ENCODE data around the gene PPT1.
"Not testable (repeated sequence)": the region's sequence is repeated elsewhere in the genome, so short reads cannot be mapped to it uniquely, and the experiment has no call there.

PPT1 gene

DNA sequence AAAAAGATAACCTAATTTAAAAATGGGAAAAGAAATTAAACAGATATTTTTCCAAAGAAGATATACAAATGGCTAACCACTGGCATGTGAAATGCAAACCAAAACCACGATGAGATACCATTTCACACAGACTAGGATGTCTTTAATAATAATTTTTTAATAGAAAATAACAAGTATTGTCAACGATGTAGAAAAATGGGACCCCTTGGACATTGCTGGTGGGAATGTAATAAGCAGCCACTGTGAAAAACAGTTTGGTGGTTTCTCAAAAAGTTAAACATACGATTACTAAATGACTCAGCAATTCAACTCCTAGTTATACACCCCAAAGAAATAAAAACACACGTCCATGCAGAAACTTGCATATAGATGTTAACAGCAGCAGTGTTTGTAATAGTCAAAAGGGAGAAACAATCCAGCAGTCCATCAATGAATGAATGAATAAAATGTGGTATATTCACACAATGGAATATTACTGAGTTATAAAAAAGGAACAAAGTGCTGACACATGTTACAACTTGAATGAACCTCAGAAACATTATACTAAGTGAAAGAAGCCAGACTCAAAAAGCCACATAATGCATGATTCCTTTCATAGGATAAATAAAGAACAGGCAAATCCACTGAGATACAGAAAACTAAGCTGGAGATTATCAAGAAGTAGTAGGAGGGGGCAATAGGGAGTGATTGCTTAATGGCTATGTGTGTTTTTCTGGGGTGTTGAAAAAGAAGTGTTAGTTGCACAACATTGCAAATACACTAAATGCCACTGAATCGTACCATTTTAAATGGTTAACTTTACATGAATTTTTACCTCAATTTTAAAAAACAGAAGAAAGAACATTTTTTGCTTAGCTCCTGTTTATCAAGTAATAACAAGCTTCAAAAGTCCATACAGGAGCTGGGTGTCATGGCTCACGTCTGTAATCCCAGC is 4.1 kb downstream of the PPT1 start:
- DNase-seq (ENCODE audit: low read depth) = no peak

DNA sequence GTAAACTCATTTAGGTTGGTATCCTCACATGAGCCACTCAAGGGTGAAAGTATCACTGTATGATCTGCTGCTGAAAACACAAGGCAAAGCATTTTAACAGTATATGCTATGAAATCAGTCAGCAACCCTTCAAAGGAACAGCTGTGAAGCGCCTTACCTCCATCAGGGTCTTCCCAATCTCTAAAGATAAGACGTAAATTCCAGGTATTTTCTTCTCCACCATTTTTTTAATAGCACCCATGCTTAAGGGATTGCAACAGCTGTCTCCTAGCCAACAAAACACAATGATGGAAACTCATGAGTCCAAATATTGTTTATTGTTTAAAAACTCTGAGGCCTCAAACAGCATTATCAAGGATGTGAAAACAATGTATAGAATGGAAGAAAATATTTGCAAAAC is 4.8 kb downstream of the PPT1 start:
- no peak for DNase-seq (ENCODE audit: low read depth)

DNA sequence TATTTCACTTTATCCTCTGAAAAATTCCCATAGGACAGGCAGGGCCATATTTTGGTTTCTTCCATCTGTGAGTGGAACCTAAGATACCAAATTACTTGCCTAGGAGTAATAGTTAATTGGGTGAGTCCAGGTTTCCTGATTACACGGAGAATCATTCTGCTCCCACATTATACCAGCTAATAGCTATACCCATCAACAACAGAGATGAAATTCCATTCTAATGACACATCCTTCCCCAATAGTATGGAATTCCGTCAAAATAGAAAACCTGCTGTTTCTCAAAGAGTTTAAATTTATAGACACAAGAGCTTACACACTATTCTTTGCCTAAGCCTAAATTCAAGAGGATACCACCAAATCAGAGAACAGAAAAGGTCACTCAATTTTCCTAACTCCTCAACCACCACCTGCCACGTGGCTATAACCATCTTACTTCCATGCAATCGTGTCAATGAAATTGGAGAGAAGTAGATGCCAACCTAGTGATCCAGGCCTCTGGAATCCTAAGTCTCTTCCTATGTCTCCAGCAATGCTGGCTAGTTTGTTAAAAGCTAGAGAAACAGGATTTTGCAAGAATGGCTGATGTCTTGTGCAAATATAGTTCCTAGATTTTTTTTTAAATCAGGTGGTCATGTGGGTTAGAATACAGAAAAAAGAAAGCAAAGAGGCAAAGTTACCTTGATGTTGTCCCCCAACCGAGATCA is 6.2 kb downstream of the PPT1 start:
- DNase-seq (ENCODE audit: low read depth) = no peak

DNA sequence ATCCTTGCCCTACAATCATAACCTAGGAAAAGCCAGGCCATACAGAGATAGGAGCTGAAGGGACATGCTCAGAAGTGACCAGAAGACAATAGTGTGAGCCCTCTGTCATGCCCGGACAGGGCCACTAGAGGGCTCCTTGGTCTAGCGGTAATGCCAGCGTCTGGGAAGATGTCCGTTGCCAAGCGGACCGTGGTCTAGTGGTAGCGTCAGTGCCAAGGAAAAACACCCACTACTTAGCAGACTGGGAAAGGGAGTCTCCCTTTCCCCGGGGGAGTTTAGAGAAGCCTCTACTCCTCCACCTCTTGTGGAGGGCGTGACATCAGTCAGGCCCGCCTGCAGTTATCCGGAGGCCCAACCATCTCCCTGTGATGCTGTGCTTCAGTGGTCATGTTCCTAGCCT is 12.3 kb downstream of the PPT1 start:
- DNase-seq (ENCODE audit: low read depth) = not testable (repeated sequence)

DNA sequence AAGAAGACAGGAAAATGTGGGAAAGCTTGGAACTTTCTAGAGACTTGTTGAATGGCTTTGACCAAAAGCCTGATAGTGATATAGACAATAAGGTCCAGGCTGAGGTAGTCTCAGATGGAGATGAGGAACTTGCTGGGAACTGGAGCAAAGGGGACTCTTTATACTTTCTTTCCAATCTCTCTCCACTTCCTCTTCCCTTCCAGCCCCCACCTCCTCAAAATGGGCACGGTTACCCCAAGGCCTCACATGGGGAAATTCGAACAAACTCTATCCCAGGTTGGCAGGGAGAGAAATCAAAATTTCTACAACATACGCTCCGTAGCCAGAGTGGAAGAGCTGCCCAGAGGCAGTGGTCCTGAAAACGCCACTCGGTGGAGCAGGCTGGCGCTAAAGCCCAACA is 15.2 kb downstream of the PPT1 start:
- no peak for DNase-seq (ENCODE audit: low read depth)

DNA sequence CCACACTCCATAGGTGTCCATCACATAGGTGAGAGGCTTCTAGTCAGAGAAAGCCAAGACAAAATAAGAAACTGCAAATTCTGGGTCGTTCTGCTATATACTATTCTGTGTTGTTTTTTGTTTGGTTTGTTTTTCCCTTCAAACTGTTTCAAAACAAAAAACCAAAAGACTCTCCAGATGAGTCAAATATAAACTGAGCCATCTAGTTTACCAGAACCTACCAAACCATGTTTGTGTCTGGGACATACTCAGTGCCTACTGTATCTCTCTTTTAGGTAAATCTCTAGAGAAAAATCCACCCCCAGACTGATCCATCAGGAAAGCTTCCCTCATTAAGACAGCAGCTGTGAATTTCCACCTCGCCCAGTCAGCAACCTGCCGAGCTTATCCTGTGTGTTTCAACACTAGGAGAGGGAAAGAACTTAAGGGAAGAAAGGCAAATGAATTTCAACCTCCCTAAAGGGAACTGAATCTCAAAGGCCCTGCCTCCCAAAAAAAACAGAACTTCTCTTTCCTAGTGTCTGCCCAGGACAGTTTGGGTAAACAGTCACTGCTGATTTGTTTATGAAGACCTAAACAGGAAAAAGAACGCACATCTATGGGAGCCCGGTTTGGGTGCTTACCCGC is 17.2 kb downstream of the PPT1 start:
- DNase-seq (ENCODE audit: low read depth) = no peak

DNA sequence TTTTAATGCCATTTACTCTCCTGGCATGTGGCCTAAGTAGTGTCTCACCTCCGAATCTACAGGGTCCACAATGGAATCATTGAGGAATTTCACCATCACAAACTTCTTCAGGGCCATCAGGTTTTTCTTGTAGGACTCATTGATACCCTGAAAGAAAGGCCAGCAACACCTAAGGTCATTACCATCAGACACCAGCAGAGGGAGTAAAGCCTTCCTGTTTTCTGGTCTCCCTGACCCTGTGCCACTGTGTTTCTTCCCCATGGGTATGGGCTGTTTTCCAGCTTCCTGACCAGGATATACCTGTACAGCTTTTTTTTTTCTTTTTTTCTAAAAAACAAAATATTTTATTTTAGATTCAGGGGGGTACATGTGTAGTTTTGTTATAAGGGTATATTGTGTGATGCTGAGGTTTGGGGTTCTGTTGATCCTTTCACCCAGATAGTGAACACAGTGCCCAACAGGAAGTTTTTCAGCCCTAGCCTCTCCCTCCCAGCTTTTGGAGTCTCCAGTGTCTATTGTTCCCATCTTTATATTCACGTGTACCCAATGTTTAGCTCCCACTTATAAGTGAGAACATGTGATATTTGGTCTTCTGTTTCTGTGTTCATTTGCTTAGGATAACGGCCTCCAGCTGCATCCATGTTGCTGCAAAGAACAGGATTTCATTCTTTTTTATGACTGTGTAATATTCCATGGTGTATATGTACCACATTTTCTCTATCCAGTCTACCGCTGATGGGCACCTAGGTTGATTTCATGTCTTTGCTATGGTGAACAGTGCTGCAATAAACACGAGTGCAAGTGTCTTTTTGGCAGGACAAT is 18.3 kb downstream of the PPT1 start:
- no peak for DNase-seq (ENCODE audit: low read depth)

DNA sequence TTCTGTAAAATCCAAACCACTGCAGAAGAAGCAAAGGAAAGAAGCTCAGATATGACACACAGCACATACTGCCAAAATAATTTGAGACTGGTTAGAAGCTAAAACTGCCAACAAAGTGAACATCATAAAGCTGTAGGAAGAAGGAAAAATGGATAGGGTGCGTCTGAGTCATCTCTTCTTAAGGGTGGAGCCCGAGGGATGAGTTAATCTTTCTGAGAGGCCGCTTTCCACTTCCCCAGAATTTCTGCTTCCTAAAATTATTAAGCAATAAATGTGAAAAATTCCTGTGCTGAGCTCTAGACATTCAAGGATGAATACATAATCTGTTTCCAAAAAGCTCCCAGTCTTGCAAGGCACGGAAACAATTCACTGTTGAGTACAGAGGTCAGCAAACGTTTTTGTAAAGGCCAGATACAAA is 20.1 kb downstream of the PPT1 start:
- DNase-seq (ENCODE audit: low read depth) = no peak

DNA sequence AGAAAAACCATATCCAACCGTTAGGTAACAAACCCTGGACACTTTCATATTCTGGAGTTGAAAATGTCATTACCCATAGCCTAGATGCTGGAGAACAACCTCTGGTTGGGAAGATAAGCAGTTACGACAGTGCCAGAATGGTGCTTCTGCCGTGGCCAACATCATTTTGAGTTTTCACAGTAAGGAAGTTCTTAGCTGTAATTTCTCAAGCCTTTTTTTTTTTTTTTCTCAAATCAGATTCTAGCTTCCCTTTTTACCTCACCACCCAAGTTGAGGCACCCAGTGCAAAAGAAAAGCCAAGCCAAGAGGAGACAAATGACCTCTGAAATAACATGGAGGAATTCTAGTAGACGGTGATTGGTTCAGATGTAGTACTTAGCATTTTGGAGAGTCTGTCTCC is 21.8 kb downstream of the PPT1 start:
- no peak for DNase-seq (ENCODE audit: low read depth)

GRCh38 chr1:40073062-40073461 is 24.0 kb downstream of the PPT1 start:
- DNase-seq (ENCODE audit: low read depth) = no peak

DNA sequence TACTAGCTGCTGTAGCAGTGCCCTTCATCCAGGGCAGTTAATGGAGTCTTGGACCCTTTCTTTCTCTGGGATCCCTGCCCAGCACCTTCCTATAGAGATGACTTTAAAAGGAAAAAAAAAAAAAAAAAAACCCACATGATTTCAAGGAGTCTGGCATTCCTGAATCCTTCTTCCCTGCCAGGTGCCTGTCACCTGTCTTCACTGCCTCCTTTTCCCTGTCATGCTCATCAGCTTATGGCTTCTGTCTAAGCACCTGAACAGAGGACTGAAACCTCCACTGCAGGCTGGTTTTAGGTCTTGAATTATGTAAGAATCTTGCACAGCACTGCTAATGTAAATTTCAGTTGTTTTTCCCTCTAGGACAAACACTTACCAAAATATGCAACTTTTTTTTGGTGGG is 24.9 kb downstream of the PPT1 start:
- DNase-seq (ENCODE audit: low read depth) = no peak

- no peak for DNase-seq (ENCODE audit: low read depth)
These were observed 29.2 kb downstream of the PPT1 start for GRCh38 chr1:40067851-40068250.

GRCh38 chr1:40067023-40067422 is 30.0 kb downstream of the PPT1 start:
- DNase-seq (ENCODE audit: low read depth) = no peak

DNA sequence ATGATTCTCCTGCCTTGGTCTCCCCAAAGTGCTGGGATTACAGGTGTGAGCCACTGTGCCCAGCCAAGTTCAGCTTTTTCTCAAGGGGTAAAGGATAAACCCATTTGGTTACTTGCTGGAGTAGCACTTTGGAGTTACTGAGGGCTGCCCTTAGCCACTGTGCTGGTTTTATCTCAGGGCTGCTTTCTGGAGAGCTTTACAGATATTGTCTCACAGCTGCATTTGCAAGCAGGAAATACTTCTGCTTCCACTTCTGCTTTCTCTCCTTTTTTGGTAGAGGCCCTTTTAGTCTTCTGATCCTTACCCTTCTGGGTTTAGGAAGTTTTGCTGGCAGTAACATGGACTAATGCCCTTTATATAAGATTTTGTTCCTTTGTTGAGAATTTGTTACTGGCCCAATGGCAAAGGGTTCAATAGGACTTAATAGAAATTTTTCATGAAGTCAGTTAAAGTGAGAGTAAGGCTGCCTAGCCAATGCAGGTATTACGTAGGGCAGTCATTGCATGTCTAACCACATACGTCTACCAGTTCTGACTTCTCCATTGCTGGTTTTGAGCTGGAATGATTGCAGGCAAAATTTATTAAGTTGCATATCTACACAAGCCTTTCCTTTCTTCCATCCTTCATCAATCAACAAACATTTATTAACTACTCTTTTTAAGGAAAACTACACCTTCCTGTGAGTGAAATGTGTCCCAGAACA is 32.1 kb downstream of the PPT1 start:
- DNase-seq (ENCODE audit: low read depth) = no peak

DNA sequence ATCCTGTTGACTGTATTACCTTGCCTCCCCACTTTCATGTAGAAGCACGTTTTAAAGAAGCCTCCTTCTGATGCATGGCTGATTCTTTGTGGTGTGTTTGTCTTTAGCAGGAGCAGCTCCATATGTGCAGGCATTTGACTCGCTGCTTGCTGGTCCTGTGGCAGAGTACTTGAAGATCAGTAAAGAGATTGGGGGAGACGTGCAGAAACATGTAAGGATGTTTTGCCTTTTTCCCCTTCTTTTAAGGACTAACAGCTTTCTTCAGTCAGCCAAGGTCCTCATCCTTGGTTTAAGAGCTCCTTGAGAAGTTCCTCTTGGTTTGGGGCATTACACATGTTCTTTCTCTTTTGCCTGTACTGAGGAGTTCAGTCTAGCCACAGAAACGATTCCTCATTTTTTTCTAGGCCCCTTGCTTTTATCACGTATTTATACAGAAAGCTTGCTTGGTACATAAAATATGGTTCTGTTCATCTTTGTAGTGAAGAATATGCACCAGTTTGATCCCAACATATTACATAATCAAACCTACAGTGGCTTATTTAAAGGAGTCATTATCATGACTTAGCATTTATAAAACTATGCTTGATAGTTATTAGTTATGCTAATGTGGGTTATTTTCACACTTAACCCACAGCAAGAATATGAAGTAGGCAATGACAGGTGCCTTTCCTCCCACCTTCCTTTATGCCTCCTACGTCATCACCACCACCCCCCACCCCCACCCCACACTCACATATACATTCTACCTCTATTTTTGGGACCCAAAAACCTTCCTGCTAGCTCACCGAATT is 36.9 kb downstream of the PPT1 start:
- no peak for DNase-seq (ENCODE audit: low read depth)

DNA sequence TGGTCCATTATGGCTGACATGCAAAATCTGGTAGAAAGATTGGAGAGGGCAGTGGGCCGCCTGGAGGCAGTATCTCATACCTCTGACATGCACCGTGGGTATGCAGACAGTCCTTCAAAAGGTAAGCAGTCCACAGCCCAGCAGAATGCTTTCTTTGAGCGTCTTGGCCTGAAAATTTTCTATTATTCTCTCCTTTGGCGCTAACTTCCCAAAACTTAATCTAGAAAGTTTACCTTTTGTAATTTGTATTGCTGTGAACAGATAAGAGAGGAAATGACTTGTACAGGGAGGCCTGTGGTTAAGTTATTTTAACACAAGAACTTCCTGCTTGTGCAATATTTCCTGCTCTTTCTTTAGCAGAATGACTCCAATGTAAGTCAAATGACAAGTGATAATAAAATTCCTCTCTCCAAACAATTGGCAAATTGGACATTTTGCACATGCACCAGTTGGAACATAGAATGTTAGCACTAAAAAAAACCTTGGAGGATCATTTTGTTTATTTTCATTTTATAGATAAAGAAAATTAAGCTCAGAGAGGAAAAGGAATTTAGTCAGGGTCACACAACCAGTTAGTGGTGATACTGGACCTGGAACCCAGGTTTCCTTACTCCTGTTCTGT is 37.6 kb downstream of the PPT1 start:
- no peak for DNase-seq (ENCODE audit: low read depth)

DNA sequence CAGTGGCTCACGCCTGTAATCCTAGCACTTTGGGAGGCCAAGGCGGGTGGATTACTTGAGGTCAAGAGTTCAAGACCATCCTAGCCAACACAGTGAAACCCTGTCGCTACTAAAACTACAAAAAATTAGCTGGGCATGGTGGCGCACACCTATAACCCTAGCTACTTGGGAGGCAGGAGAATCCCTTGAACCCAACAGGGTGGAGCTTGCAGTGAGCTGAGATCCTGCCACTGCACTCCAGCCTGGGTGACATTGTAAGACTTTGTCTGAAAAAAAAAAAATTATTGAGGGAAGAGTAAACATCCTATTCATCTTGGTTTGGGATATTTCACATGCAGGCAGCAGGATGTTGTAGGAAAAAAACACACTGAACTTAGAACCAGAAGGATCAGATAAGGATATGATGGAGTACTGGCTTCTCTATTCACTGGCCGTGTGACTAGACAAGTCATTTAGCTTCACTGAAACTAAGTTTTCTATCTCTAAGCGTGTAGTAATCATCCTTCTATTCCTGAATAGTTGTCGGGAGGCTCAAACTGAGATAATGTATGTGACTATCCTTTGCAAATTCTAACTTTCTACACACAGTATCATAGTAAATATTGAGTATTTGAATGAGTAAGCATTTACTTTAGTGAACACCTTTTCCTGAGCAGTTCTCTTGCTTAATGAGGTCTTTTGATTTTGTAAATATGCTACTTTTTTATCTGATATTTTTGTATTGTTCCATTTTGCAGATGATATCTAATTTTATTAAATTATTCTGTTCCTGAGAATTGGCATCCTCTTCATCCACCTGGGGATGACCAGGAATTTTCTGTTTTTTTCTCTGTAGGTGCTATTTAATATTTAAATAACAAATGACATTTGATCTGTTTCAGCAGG is 38.4 kb downstream of the PPT1 start:
- DNase-seq (ENCODE audit: low read depth) = no peak

DNA sequence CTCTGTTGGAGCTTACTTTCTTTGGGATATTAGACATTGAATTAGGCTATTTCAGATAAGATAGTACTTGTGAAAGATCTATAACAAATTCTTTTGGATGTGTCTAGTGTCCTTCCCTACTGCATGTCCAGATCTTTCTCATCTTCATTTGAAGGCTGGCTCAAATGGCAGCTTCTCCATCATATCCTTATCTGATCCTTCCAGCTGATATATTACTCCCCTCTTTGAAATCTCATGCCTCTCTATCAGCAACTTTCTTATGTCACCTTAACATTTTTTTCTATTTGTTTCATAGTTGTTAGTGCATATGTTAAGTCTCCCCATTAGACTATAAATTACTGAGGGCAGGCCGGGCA is 39.0 kb downstream of the PPT1 start:
- DNase-seq (ENCODE audit: low read depth) = no peak

DNA sequence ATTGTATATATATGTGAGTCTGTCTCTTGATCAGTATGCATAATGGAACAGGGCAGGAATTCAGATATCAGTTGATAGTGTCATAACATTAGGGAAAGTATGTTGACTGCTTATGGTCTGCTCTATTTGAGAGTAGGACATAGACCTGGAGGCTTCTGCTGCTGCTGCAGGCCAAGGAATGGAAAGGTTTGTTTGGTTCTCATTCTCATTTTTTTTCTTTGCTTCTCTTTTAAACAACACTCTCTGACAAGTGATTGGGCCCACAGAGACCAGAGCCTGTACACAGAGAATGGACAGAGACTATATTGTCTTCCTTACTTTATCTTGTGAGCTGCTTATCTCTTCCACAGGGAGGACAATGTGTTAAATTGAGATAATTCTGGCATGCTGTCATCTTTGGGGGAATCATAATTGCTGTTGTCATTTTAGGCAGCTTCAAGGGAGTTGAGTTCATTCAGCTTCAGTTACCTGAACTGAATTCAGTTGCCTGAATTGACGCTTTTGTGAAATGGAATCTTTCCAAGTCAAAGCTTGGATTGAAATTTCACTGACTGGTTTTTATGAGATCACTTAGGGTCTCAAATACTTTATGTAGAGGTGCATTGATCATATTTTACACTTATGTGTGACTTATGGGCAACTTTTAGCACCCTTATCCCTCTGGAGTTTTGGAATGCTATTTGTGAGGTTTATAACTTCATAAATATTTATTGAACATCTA is 39.6 kb downstream of the PPT1 start:
- no peak for DNase-seq (ENCODE audit: low read depth)

All from stimulated activated CD8-positive, alpha-beta memory T cell treated with anti-CD3 and anti-CD28 coated beads, Interleukin-12 subunit alpha, Interleukin-12 subunit beta, amount 100 ng/mL, for 4 hours (primary cell).